T-cell (primary cell): ENCODE measurements around the gene UGT1A5. TPM values are rescaled to one million over a fixed set of nuclear protein-coding genes. Genes with fewer than 3 reads are reported as not detected.

Experiments
- ATAC-seq, 4 experiments: fragments of 200-7000 bp in 3 of 4; fragments of 150-1000 bp in 1 of 4; cut with Tn5 transposase; replicated peaks in 1 of 4; 1 replicate in 3 of 4; 2 replicates in 1 of 4; pipeline ENCODE4 v1.10.0; 2021; ENCODE audit warnings: moderate library complexity in 3 of 4, mild to moderate bottlenecking in 2 of 4, moderate number of reproducible peaks in 1 of 4
- CTCF ChIA-PET, 2 donors: fragments of 300-600 bp; sonication (Branson Sonifier 250); formaldehyde crosslinking; loops; one replicate each; lab custom pipeline; 2022; ENCODE audit warnings: antibody characterized with exemption in 2 of 2; lab: Charles Lee
- POLR2A ChIA-PET, 2 donors: fragments of 300-600 bp; sonication (Branson Sonifier 250); formaldehyde crosslinking; loops; one replicate each; lab custom pipeline; 2022; ENCODE audit warnings: antibody characterized with exemption in 2 of 2; lab: Charles Lee
- DNase-seq, 35 experiments: peaks; one replicate each; pipeline versions ENCODE4 v3.0.0 to v3.0.0-alpha.2; 2013 to 2023
- H3K27ac ChIP-seq: one replicate; pipeline ENCODE4 v1.5.1; 2013; ENCODE audit warnings: low read length
- H3K27me3 ChIP-seq, 2 experiments: replicated peaks in 1 of 2; 1 replicate in 1 of 2; 2 replicates in 1 of 2; pipeline versions ENCODE4 v1.6.1 to v1.7.0; 2013; ENCODE audit warnings: low read length in 1 of 2, mixed read lengths in 1 of 2; ENCODE audit not compliant: control insufficient read depth in 2 of 2, insufficient read depth in 2 of 2; ENCODE audit errors: extremely low read depth in 1 of 2
- H3K36me3 ChIP-seq, 2 donors: 1 replicate in 1 of 2; 2 replicates in 1 of 2; pipeline versions ENCODE4 v1.6.1 to v1.7.0; 2013; ENCODE audit warnings: low read length in 1 of 2; ENCODE audit not compliant: control insufficient read depth in 2 of 2, insufficient read depth in 1 of 2; ENCODE audit errors: extremely low read depth in 1 of 2
- H3K4me1 ChIP-seq, 2 experiments: 1 replicate in 1 of 2; 2 replicates in 1 of 2; pipeline versions ENCODE4 v1.6.1 to v1.7.0; 2013; ENCODE audit warnings: low read length in 2 of 2, mixed read lengths in 1 of 2; ENCODE audit not compliant: insufficient read depth in 2 of 2, control insufficient read depth in 1 of 2; ENCODE audit errors: extremely low read depth in 1 of 2
- H3K4me3 ChIP-seq, 2 donors: 1 replicate in 1 of 2; 2 replicates in 1 of 2; pipeline versions ENCODE4 v1.5.1 to v1.7.0; 2013; ENCODE audit warnings: mild to moderate bottlenecking in 2 of 2, low read length in 1 of 2, moderate library complexity in 1 of 2; ENCODE audit not compliant: control insufficient read depth in 1 of 2; ENCODE audit errors: extremely low read depth in 1 of 2
- H3K9me3 ChIP-seq: 2 replicates; pipeline ENCODE4 v1.7.0; 2013
- H3K27ac Mint-ChIP-seq, 2 donors: one replicate each; pipeline ENCODE4 v1.8.0; 2020 to 2021; ENCODE audit warnings: mild to moderate bottlenecking in 2 of 2, mixed read lengths in 2 of 2
- H3K27me3 Mint-ChIP-seq, 2 donors: one replicate each; pipeline ENCODE4 v1.8.0; 2021 to 2022; ENCODE audit warnings: mixed read lengths in 2 of 2
- H3K36me3 Mint-ChIP-seq: one replicate; pipeline ENCODE4 v1.8.0; 2021; ENCODE audit warnings: mixed read lengths
- H3K4me1 Mint-ChIP-seq, 3 donors: one replicate each; pipeline ENCODE4 v1.8.0; 2020 to 2022; ENCODE audit warnings: mixed read lengths in 3 of 3, mild to moderate bottlenecking in 1 of 3
- H3K4me3 Mint-ChIP-seq, 3 donors: one replicate each; pipeline ENCODE4 v1.8.0; 2020 to 2022; ENCODE audit warnings: mild to moderate bottlenecking in 3 of 3, mixed read lengths in 3 of 3, moderate library complexity in 3 of 3
- H3K9me3 Mint-ChIP-seq, 3 donors: one replicate each; pipeline ENCODE4 v1.8.0; 2020 to 2022; ENCODE audit warnings: mixed read lengths in 3 of 3
- WGBS: methylation state at CpG from one replicate; pipeline ENCODE4 v1.1.5; 2013; ENCODE audit warnings: missing lambda C conversion rate; ENCODE audit not compliant: insufficient coverage; 5-methylcytosine and 5-hydroxymethylcytosine counted together
- total RNA-seq, 35 experiments: library from RNA in 6 of 35; stranded (reverse) in 6 of 35; fragments of 120-200 nt in 1 of 35; gene quantifications; one replicate each; pipeline versions ENCODE4 v1.2.1 to v1.2.4 and lab custom pipeline; 2013 to 2026

UGT1A5 gene
- total RNA-seq, 5 donors from 2014 or later (not counting 1 experiment from before 2014, with no cell fraction given), result not detected

GRCh38 chr2:233779722-233780121 lies 67.0 kb downstream of the UGT1A5 start:
- H3K9me3 ChIP-seq, result no peaks in the 10 kb centered on the region
- peaks cover 3 to 13% (median 7%) of the 10 kb centered on the region in 3 donors for H3K9me3 Mint-ChIP-seq
- no peak for DNase-seq
- WGBS, result 71% methylated on average over 3 of the region's 4 CpGs
- no peaks in the 10 kb centered on the region for H3K36me3 ChIP-seq
- CTCF ChIA-PET, result interaction anchor here in 1 of 2 donors (0.6 kb wide), 1 partner anchor 1354 kb away, joined by 3 read pairs; no protein-coding TSS in a partner anchor
- H3K27ac ChIP-seq, result no peak overlapping the region
- H3K4me3 ChIP-seq, result no peak overlapping the region
- H3K4me3 Mint-ChIP-seq, result no peak overlapping the region
- no peak for ATAC-seq
- H3K27me3 ChIP-seq, result peaks cover 0 to 26% of the 10 kb centered on the region in 2 experiments
- H3K4me1 Mint-ChIP-seq, result no peaks in the 10 kb centered on the region
- POLR2A ChIA-PET, result no interaction called here
- H3K4me1 ChIP-seq, result no peaks in the 10 kb centered on the region
- no peak overlapping the region for H3K27ac Mint-ChIP-seq
- no peaks in the 10 kb centered on the region for H3K36me3 Mint-ChIP-seq
- peaks cover 29 to 37% of the 10 kb centered on the region in 2 donors for H3K27me3 Mint-ChIP-seq

GRCh38 chr2:233780771-233781170 lies 68.1 kb downstream of the UGT1A5 start:
- Mint-ChIP-seq H3K36me3 (peaks cover 3% of the 10 kb centered on the region), H3K4me3 (no peak overlapping the region), H3K9me3 (peaks cover 3 to 7% (median 6%) of the 10 kb centered on the region in 3 donors), H3K27me3 (peaks cover 27 to 32% of the 10 kb centered on the region in 2 donors), H3K27ac (no peak overlapping the region), H3K4me1 (no peaks in the 10 kb centered on the region)
- Histone ChIP-seq H3K9me3 (no peaks in the 10 kb centered on the region), H3K36me3 (no peaks in the 10 kb centered on the region), H3K4me3 (no peak overlapping the region), H3K27ac (no peak overlapping the region), H3K4me1 (no peaks in the 10 kb centered on the region), H3K27me3 (peaks cover 0 to 26% of the 10 kb centered on the region in 2 experiments)
- ChIA-PET POLR2A (interaction anchor here in 1 of 2 donors (0.5 kb wide), 1 partner anchor 10 kb away, joined by 3 read pairs; no protein-coding TSS in a partner anchor), CTCF (no interaction called here)
- no CpG with 5 or more reads among the region's 4 CpGs for WGBS
- ATAC-seq, result no peak
- DNase-seq, result no peak

GRCh38 chr2:233789554-233789953 lies 76.8 kb downstream of the UGT1A5 start:
- no peaks in the 10 kb centered on the region for H3K4me1 Mint-ChIP-seq
- no peaks in the 10 kb centered on the region for H3K36me3 ChIP-seq
- peaks cover 3% of the 10 kb centered on the region for H3K36me3 Mint-ChIP-seq
- H3K27me3 ChIP-seq, result peaks cover 0 to 16% of the 10 kb centered on the region in 2 experiments
- 92% methylated on average over 5 of the region's 7 CpGs for WGBS
- H3K4me3 Mint-ChIP-seq, result no peak overlapping the region
- no peak for ATAC-seq
- H3K9me3 ChIP-seq, result no peaks in the 10 kb centered on the region
- POLR2A ChIA-PET, result no interaction called here
- no peak overlapping the region for H3K27ac ChIP-seq
- peaks cover 0 to 6% (median 5%) of the 10 kb centered on the region in 3 donors for H3K9me3 Mint-ChIP-seq
- no peaks in the 10 kb centered on the region for H3K4me1 ChIP-seq
- CTCF ChIA-PET, result no interaction called here
- no peak overlapping the region for H3K4me3 ChIP-seq
- DNase-seq, result no peak
- no peak overlapping the region for H3K27ac Mint-ChIP-seq
- H3K27me3 Mint-ChIP-seq, result peaks cover 9 to 18% of the 10 kb centered on the region in 2 donors

GRCh38 chr2:233791151-233791882 lies 78.6 kb downstream of the UGT1A5 start:
- 83% methylated on average over 17 of the region's 18 CpGs for WGBS
- H3K36me3 Mint-ChIP-seq, result no peaks in the 10 kb centered on the region
- ChIA-PET POLR2A (interaction anchor here in 1 of 2 donors (0.6 kb wide), 2 partner anchors 11 to 744 kb away, joined by 3 read pairs; no protein-coding TSS in a partner anchor), CTCF (no interaction called here)
- no peak overlapping the region for H3K4me3 Mint-ChIP-seq
- Histone ChIP-seq H3K9me3 (no peaks in the 10 kb centered on the region), H3K27ac (no peak overlapping the region), H3K27me3 (peaks cover 0 to 9% of the 10 kb centered on the region in 2 experiments), H3K4me3 (no peak overlapping the region), H3K4me1 (no peaks in the 10 kb centered on the region), H3K36me3 (no peaks in the 10 kb centered on the region)
- DNase-seq (no peak), ATAC-seq (no peak)
- no peaks in the 10 kb centered on the region for H3K4me1 Mint-ChIP-seq
- peaks cover 0 to 2% (median under 1%) of the 10 kb centered on the region in 3 donors for H3K9me3 Mint-ChIP-seq
- H3K27me3 Mint-ChIP-seq, result peaks cover 5 to 7% of the 10 kb centered on the region in 2 donors
- no peak overlapping the region for H3K27ac Mint-ChIP-seq

GRCh38 chr2:233791883-233792329 lies 79.2 kb downstream of the UGT1A5 start:
- H3K9me3 Mint-ChIP-seq, result no peaks in the 10 kb centered on the region
- H3K27ac Mint-ChIP-seq, result no peak overlapping the region
- no peaks in the 10 kb centered on the region for H3K9me3 ChIP-seq
- no peaks in the 10 kb centered on the region for H3K36me3 ChIP-seq
- ChIA-PET POLR2A (no interaction called here), CTCF (no interaction called here)
- no peak overlapping the region for H3K27ac ChIP-seq
- H3K27me3 ChIP-seq, result peaks cover 0 to 9% of the 10 kb centered on the region in 2 experiments
- H3K4me3 Mint-ChIP-seq, result no peak overlapping the region
- peaks cover 3 to 4% of the 10 kb centered on the region in 2 donors for H3K27me3 Mint-ChIP-seq
- H3K4me1 ChIP-seq, result no peaks in the 10 kb centered on the region
- DNase-seq (no peak), ATAC-seq (no peak)
- H3K4me3 ChIP-seq, result no peak overlapping the region
- WGBS, result 56% methylated on average over 9 of the region's 9 CpGs
- no peaks in the 10 kb centered on the region for H3K4me1 Mint-ChIP-seq
- no peaks in the 10 kb centered on the region for H3K36me3 Mint-ChIP-seq

- DNase-seq (no peak), ATAC-seq (no peak)
- no peaks in the 10 kb centered on the region for H3K36me3 Mint-ChIP-seq
- Histone ChIP-seq H3K4me3 (no peak overlapping the region), H3K27ac (no peak overlapping the region), H3K27me3 (peaks cover 0 to 9% of the 10 kb centered on the region in 2 experiments), H3K4me1 (no peaks in the 10 kb centered on the region), H3K9me3 (no peaks in the 10 kb centered on the region), H3K36me3 (no peaks in the 10 kb centered on the region)
- WGBS, result 88% methylated on average over 7 of the region's 7 CpGs
- ChIA-PET CTCF (no interaction called here), POLR2A (no interaction called here)
- peaks cover 3 to 4% of the 10 kb centered on the region in 2 donors for H3K27me3 Mint-ChIP-seq
- H3K4me3 Mint-ChIP-seq, result no peak overlapping the region
- H3K27ac Mint-ChIP-seq, result no peak overlapping the region
- H3K9me3 Mint-ChIP-seq, result no peaks in the 10 kb centered on the region
- H3K4me1 Mint-ChIP-seq, result no peaks in the 10 kb centered on the region
These were observed 80.0 kb downstream of the UGT1A5 start for GRCh38 chr2:233792720-233793119.
